EH (cell line): ENCODE data around the gene NFIA.

ENCODE experiments used
- DNase-seq: peaks from one replicate; pipeline ENCODE4 v3.0.0-alpha.2; 2015; ENCODE audit warnings: low read depth

Gene NFIA

GRCh38 chr1:61498342-61498741 is 416.0 kb downstream of the NFIA start:
- DNase-seq, result no peak

- DNase-seq, result no peak
Observed at GRCh38 chr1:61501971-61502916, 419.9 kb downstream of the NFIA start.

- DNase-seq, result no peak
Observed at GRCh38 chr1:61504305-61504704, 421.9 kb downstream of the NFIA start.

- peak; percentile 69 for DNase-seq
Observed at GRCh38 chr1:61504852-61505390, 422.6 kb downstream of the NFIA start.

- DNase-seq, result peak; percentile 17
Observed at GRCh38 chr1:61506236-61506635, 423.9 kb downstream of the NFIA start.

- DNase-seq, result peak; percentile 3
Observed at GRCh38 chr1:61506944-61507500, 424.7 kb downstream of the NFIA start.
